ENCODE results near the gene CXorf38. TPM values are rescaled to one million over a fixed set of nuclear protein-coding genes. Genes with fewer than 3 reads are reported as not detected.
A peak's percentile ranks its signal among the peaks of the same experiment; 100 is the strongest.

Gene CXorf38
- total RNA-seq, 4 donors from 2014 or later, result 5.4 to 10.8 (median 9.2) TPM

DNA sequence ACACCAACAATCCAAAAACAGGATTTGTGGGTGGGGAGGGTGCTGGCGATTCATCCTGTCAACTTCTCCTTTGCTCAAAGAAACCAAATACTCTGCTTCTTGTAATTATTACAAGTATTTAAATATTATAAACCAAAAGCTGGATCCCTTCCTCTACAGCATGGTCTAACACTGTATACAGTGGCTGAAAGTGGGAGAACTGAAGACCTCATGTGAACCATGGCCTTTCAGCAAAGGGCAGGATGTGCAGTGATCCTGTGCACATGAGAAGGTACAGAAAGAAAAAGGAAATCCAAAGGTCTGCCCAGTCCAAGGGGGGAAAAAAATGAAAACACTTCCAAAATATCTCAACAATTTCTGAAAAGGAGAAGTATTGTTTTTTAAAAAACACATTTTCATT lies 5.3 kb upstream of the CXorf38 start:
- no peak for DNase-seq (ENCODE audit: extremely low spot score)
- H3K4me3 ChIP-seq, result no peak overlapping the region
- H3K9me3 ChIP-seq, result no peaks in the 10 kb centered on the region
- TF ChIP-seq, protein P1, sequence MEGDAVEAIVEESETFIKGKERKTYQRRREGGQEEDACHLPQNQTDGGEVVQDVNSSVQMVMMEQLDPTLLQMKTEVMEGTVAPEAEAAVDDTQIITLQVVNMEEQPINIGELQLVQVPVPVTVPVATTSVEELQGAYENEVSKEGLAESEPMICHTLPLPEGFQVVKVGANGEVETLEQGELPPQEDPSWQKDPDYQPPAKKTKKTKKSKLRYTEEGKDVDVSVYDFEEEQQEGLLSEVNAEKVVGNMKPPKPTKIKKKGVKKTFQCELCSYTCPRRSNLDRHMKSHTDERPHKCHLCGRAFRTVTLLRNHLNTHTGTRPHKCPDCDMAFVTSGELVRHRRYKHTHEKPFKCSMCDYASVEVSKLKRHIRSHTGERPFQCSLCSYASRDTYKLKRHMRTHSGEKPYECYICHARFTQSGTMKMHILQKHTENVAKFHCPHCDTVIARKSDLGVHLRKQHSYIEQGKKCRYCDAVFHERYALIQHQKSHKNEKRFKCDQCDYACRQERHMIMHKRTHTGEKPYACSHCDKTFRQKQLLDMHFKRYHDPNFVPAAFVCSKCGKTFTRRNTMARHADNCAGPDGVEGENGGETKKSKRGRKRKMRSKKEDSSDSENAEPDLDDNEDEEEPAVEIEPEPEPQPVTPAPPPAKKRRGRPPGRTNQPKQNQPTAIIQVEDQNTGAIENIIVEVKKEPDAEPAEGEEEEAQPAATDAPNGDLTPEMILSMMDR (IDR thresholded peaks at IDR 0.05), result no peak
- no peak for TF ChIP-seq EP300 (IDR thresholded peaks at IDR 0.05)
- H3K27ac ChIP-seq (replicated peaks in 1 of 4), result no peak overlapping the region
- H3K27me3 ChIP-seq, result no peaks in the 10 kb centered on the region
- H3K4me1 ChIP-seq, result peaks cover 0 to 26% (median 16%) of the 10 kb centered on the region in 4 donors
- 88% methylated on average over 1 of the region's 1 CpG for WGBS
- intact Hi-C loops (cut with DNase I), result loop anchor here (10.0 kb wide), 1 partner anchor 462 kb away; no protein-coding TSS in a partner anchor
- peaks cover 0 to 20% (median 13%) of the 10 kb centered on the region in 4 donors for H3K36me3 ChIP-seq

DNA sequence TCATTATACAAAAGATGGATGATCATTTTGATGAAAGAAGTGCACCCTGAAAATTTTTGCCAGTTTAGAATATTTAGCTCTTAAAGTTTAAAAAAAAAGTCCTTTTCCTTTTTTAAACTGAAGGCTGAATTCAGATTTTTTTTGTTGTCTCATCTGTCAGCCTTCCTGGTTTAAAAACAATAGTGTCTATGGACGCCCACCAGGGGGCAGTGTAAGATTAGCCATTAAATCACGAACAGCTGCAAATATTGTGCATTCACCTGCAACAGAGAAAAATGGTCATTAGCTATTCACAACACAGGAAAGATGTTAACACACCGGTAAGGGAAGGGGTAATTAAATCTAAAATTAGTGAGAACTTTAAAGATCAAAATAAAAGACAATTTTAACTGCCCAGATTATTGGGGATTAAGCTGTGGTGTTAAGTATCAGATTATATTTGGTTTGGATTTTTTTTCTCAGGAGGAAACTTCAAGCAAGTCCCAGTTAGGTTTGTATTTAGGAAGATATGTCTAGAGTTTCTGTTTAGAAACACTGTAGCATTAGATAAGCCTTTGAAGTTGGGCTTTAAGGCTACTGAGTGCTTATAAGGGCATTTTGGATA lies 4.4 kb upstream of the CXorf38 start:
- Histone ChIP-seq H3K27ac (replicated peaks in 1 of 4) (no peak overlapping the region), H3K4me1 (peaks cover 1 to 26% (median 20%) of the 10 kb centered on the region in 4 donors), H3K9me3 (no peaks in the 10 kb centered on the region), H3K27me3 (no peaks in the 10 kb centered on the region), H3K4me3 (no peak overlapping the region), H3K36me3 (peaks cover 0 to 10% (median 5%) of the 10 kb centered on the region in 4 donors)
- TF ChIP-seq, protein P1 (IDR thresholded peaks at IDR 0.05), result peak; percentile 61 to 87 (median 86)
- TF ChIP-seq POLR2A (IDR thresholded peaks at IDR 0.05; ENCODE audit: low read depth) (no peak), POLR2AphosphoS5 (IDR thresholded peaks at IDR 0.05) (no peak)
- WGBS, result 0% methylated on average over 3 of the region's 3 CpGs
- DNase-seq (ENCODE audit: extremely low spot score), result peak; percentile 93
- intact Hi-C loops (cut with DNase I), result loop anchor here (10.0 kb wide), 1 partner anchor 463 kb away; no protein-coding TSS in a partner anchor

DNA sequence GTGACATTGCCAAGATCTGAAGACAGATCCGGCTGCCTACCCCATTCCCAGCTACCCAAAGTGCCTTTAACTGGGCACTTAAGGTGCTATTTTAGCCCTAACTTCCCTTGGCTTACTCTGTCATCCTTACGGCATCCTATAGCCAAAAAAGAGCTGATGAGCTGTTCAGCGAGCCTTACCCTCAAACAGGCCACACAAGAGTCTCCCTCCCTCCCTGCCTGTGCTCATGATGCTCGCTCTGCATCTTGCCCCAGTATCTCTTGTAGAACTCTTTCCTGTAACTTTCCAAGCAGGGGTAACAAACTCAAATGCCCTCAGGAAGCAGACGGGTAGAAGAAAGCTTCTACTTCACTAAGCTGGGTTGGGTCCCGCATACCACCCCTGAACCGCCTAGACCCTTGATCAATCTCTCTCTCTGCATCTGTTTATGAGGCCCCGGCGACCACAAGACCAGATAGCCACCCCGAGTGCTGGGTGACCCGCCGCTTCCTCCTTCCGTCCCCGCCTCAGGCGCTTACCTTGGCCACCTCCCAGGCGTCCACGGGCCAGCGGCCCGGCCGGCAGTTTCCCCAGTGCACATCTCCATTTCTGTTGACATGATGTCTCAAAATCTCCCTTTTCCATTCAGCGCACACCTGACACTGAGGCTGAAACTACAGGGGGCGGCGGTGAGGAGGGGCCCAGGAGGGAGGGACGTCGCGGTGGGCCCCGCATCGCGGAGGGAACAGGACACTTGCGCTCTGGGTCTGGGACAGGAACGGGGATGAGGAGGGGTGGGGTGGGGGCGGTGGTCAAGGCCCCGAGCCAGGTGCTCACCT lies 663 bp downstream of the CXorf38 start:
- H3K9me3 ChIP-seq, result no peaks in the 10 kb centered on the region
- peak overlapping the region; percentile 81 to 84 (median 82) for H3K27ac ChIP-seq (replicated peaks in 1 of 4)
- 14% methylated on average over 28 of the region's 33 CpGs for WGBS
- peak overlapping the region; percentile 81 to 93 (median 86) for H3K4me3 ChIP-seq
- H3K36me3 ChIP-seq, result peaks cover 0 to 3% (median 0%) of the 10 kb centered on the region in 4 donors
- intact Hi-C loops (cut with DNase I), result loop anchor here (10.0 kb wide), 1 partner anchor 438 kb away; the partner anchor contains the start of gene USP9X
- peaks cover 28 to 56% (median 41%) of the 10 kb centered on the region in 4 donors for H3K4me1 ChIP-seq
- TF ChIP-seq POLR2A (IDR thresholded peaks at IDR 0.05; ENCODE audit: low read depth) (no peak), EP300 (IDR thresholded peaks at IDR 0.05) (no peak), POLR2AphosphoS5 (IDR thresholded peaks at IDR 0.05) (no peak)
- TF ChIP-seq, protein P1 (IDR thresholded peaks at IDR 0.05), result no peak
- no peak for DNase-seq (ENCODE audit: extremely low spot score)
- H3K27me3 ChIP-seq, result no peaks in the 10 kb centered on the region

DNA sequence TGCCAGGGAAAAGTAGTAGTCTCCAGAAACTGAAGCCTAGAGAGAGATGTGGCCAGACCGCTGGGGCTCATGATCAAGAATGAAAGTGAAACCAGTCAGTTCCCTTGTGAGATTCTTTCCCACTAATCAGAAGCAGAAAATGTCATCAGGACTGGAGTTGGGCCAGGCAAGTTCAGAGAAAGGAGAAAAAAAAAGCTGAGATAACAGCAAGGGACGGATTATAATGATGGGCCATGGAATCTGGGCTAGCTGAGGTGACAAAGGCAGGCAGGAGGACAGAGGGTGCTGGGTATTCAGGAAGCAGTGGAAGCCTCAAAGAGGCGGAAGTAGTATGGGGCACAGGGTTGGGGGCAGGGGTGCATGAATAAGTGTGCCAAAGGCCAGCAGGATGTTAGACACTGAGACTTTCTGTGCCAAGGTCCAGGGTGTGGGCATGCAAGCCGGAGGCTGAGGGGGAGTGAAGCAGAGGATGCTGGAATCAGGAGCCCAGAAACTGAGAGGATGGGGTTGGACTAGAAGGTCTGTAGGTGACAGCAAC lies 2.5 kb downstream of the CXorf38 start:
- no peak for DNase-seq (ENCODE audit: extremely low spot score)
- H3K9me3 ChIP-seq, result no peaks in the 10 kb centered on the region
- H3K4me1 ChIP-seq, result peaks cover 28 to 62% (median 42%) of the 10 kb centered on the region in 4 donors
- peak overlapping the region; percentile 29 to 47 (median 38) for H3K4me3 ChIP-seq
- intact Hi-C loops (cut with DNase I), result loop anchor here (10.0 kb wide), 1 partner anchor 440 kb away; the partner anchor contains the start of gene USP9X
- no peaks in the 10 kb centered on the region for H3K27me3 ChIP-seq
- H3K27ac ChIP-seq (replicated peaks in 1 of 4), result peak overlapping the region; percentile 62 to 77 (median 68)
- TF ChIP-seq, protein P1 (IDR thresholded peaks at IDR 0.05), result no peak
- peak; percentile 47 to 55 for TF ChIP-seq POLR2AphosphoS5 (IDR thresholded peaks at IDR 0.05)
- H3K36me3 ChIP-seq, result peaks cover 0 to 12% (median 0%) of the 10 kb centered on the region in 4 donors
- 42% methylated on average over 4 of the region's 4 CpGs for WGBS

Measured in esophagus muscularis mucosa (tissue), 4 donors.